ENCODE data around the gene IL1RAPL1. TPM values are rescaled to one million over a fixed set of nuclear protein-coding genes. Genes with fewer than 3 reads are reported as not detected.

IL1RAPL1 gene
- total and polyA plus RNA-seq, 9 of the 15 experiments (the other 6 are each of a cell fraction or from before 2014, with no cell fraction given): 0.04 to 0.07 (median 0.04) TPM; not detected in 6

DNA sequence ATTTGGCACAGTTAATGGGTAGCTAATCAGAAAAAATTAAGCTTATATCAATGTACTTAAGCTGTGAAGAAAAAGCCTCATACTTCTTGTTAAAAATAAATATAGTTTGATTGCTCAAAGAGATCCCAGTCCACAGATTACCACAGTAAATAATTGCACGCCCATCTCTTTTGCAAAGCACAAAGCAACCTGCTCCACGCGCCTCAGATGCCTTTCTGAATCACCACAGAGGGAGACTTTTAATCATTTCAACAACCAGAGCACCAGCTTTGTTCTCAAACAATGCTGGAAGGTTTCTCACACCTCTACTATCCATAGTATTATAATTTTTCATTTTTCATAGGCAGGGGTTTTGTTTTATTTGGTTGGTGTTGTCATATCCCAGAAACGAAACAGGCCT, 1289.5 kb downstream of the IL1RAPL1 start:
- no TSS peak for BruUV-seq (replicated peaks)
- Histone ChIP-seq H3K79me2 (ENCODE audit: control insufficient read depth, insufficient read depth, low read length) (no peaks in the 10 kb centered on the region), H3K4me3 (no peak overlapping the region), H3K36me3 (ENCODE audit: control insufficient read depth, insufficient read depth, low read length) (no peaks in the 10 kb centered on the region), H3K9ac (ENCODE audit: insufficient read depth in 1 of 2, low read depth in 2 of 2, low read length in 2 of 2) (no peak overlapping the region), H3K27ac (ENCODE audit: extremely low read depth, low read depth, low read length) (no peak overlapping the region), H3K4me1 (replicated peaks in 1 of 2; ENCODE audit: control insufficient read depth in 2 of 2, insufficient read depth in 2 of 2, low read length in 2 of 2) (no peaks in the 10 kb centered on the region), H3K27me3 (ENCODE audit: control insufficient read depth in 2 of 2, insufficient read depth in 2 of 2, low read length in 2 of 2) (no peaks in the 10 kb centered on the region), H3K9me1 (ENCODE audit: control insufficient read depth, insufficient read depth, low read length) (no peaks in the 10 kb centered on the region), H4K20me1 (replicated peaks; ENCODE audit: control insufficient read depth, insufficient read depth, low read length) (no peaks in the 10 kb centered on the region), H3K9me3 (replicated peaks; ENCODE audit: control insufficient read depth, insufficient read depth, low read depth, low read length) (no peaks in the 10 kb centered on the region), H2AFZ (ENCODE audit: low read depth, low read length) (no peak overlapping the region), H3K4me2 (ENCODE audit: insufficient read depth, low read length) (no peak overlapping the region)
- TF ChIP-seq CBFA2T3 (IDR thresholded peaks at IDR 0.05): no peak
- no peak for TF ChIP-seq TCF7 (IDR thresholded peaks at IDR 0.05; ENCODE audit: borderline replicate concordance)
- TF ChIP-seq, protein P1, sequence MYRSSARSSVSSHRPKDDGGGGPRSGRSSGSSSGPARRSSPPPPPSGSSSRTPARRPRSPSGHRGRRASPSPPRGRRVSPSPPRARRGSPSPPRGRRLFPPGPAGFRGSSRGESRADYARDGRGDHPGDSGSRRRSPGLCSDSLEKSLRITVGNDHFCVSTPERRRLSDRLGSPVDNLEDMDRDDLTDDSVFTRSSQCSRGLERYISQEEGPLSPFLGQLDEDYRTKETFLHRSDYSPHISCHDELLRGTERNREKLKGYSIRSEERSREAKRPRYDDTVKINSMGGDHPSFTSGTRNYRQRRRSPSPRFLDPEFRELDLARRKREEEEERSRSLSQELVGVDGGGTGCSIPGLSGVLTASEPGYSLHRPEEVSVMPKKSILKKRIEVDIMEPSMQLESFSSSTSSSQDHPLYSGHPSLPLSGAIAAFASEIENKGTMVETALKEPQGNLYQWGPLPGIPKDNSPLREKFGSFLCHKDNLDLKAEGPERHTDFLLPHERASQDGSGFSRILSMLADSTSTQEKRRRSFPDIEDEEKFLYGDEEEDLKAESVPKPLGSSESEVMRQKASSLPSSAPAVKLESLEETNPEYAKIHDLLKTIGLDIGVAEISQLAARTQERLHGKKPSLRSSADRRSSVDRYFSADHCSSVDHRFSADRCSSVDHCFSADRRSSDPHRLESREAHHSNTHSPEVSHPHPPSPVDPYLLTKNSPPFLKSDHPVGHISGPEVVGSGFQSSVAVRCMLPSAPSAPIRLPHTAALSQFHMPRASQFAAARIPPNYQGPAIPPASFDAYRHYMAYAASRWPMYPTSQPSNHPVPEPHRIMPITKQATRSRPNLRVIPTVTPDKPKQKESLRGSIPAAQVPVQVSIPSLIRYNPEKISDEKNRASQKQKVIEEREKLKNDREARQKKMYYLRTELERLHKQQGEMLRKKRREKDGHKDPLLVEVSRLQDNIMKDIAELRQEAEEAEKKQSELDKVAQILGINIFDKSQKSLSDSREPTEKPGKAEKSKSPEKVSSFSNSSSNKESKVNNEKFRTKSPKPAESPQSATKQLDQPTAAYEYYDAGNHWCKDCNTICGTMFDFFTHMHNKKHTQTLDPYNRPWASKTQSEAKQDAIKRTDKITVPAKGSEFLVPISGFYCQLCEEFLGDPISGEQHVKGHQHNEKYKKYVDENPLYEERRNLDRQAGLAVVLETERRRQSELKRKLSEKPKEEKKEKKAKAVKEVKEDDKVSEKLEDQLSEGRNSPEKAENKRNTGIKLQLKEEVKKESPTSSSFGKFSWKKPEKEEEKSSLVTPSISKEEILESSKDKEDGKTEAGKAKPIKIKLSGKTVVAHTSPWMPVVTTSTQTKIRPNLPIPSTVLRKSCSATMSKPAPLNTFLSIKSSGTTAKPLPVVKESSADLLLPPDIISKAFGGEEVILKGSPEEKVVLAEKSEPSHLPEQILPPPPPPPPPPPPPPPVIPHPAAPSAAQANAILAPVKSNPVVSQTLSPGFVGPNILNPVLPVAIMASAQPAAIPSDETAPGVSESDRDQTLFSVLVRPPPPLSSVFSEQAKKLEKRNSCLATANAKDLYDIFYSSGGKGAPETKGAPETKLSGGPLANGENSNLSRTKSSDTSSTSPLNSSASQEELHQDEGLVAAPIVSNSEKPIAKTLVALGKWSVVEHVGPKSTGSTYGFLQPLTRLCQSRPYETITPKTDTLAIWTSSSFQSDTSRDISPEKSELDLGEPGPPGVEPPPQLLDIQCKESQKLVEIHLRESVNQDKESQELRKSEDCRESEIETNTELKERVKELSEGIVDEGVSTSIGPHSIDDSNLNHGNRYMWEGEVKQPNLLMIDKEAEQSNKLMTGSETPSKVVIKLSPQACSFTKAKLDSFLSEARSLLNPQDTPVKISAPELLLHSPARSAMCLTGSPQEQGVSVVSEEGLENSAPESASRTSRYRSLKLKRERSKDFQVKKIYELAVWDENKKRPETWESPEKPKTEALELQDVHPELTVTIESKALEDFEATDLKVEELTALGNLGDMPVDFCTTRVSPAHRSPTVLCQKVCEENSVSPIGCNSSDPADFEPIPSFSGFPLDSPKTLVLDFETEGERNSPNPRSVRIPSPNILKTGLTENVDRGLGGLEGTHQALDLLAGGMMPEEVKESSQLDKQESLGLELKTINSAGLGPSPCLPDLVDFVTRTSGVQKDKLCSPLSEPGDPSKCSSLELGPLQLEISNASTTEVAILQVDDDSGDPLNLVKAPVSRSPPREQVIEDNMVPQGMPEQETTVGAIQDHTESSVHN (IDR thresholded peaks at IDR 0.05; ENCODE audit: borderline replicate concordance in 1 of 2, low read depth in 1 of 2): no peak
- no peak for TF ChIP-seq SAFB2 (IDR thresholded peaks at IDR 0.05; ENCODE audit: borderline replicate concordance, low read depth, low read length, severe bottlenecking)
- no peak for TF ChIP-seq ZBTB1 (CRISPR knock-in tag; IDR thresholded peaks at IDR 0.05; ENCODE audit: borderline replicate concordance, low read depth)
- TF ChIP-seq, protein P2, sequence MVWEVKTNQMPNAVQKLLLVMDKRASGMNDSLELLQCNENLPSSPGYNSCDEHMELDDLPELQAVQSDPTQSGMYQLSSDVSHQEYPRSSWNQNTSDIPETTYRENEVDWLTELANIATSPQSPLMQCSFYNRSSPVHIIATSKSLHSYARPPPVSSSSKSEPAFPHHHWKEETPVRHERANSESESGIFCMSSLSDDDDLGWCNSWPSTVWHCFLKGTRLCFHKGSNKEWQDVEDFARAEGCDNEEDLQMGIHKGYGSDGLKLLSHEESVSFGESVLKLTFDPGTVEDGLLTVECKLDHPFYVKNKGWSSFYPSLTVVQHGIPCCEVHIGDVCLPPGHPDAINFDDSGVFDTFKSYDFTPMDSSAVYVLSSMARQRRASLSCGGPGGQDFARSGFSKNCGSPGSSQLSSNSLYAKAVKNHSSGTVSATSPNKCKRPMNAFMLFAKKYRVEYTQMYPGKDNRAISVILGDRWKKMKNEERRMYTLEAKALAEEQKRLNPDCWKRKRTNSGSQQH (CRISPR knock-in tag; IDR thresholded peaks at IDR 0.05): no peak
- no peak for TF ChIP-seq MTA1 (IDR thresholded peaks at IDR 0.05; ENCODE audit: borderline replicate concordance)
- TF ChIP-seq MEF2D (tag; conservative IDR thresholded peaks at IDR 0.05; ENCODE audit: low read depth): no peak
- TF ChIP-seq ZNF830 (CRISPR knock-in tag; IDR thresholded peaks at IDR 0.05): no peak
- TF ChIP-seq, protein P3, sequence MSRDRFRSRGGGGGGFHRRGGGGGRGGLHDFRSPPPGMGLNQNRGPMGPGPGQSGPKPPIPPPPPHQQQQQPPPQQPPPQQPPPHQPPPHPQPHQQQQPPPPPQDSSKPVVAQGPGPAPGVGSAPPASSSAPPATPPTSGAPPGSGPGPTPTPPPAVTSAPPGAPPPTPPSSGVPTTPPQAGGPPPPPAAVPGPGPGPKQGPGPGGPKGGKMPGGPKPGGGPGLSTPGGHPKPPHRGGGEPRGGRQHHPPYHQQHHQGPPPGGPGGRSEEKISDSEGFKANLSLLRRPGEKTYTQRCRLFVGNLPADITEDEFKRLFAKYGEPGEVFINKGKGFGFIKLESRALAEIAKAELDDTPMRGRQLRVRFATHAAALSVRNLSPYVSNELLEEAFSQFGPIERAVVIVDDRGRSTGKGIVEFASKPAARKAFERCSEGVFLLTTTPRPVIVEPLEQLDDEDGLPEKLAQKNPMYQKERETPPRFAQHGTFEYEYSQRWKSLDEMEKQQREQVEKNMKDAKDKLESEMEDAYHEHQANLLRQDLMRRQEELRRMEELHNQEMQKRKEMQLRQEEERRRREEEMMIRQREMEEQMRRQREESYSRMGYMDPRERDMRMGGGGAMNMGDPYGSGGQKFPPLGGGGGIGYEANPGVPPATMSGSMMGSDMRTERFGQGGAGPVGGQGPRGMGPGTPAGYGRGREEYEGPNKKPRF (IDR thresholded peaks at IDR 0.05; ENCODE audit: low read depth, low read length): no peak
- ATAC-seq (no peak), DNase-seq (ENCODE audit: extremely low read depth in 1 of 4, low spot score in 3 of 4) (no peak), FAIRE-seq (no peak)
- intact Hi-C loops (cut with micrococcal nuclease): no loop called here
- in situ Hi-C loops (cut with MboI): no loop called here
- POLR2A ChIA-PET: no interaction called here
- WGBS (ENCODE audit: insufficient coverage, low coverage, missing lambda C conversion rate): 0% methylated on average over 3 of the region's 4 CpGs
- CTCF ChIA-PET (ENCODE audit: low intra/inter-chr PET ratio): no interaction called here

Data from K562 (cell line).